Thyroid gland (tissue), 4 donors: Measurements from ENCODE around the gene DOCK1. TPM values are rescaled to one million over a fixed set of nuclear protein-coding genes. Genes with fewer than 3 reads are reported as not detected.

Source experiments
- DNase-seq, 2 donors: peaks; one replicate each; pipeline ENCODE4 v3.0.0-alpha.2; 2019
- H3K27ac ChIP-seq, 3 donors: fragments of 200-600 bp; sonication (generic); 1 replicate in 2 of 3; 2 replicates in 1 of 3; pipeline ENCODE4 v1.5.1; 2016 to 2019; ENCODE audit warnings: mild to moderate bottlenecking in 1 of 3, moderate library complexity in 1 of 3
- H3K27me3 ChIP-seq: fragments of 200-600 bp; sonication (generic); one replicate; pipeline ENCODE4 v1.5.1; 2019
- H3K36me3 ChIP-seq, 2 donors: fragments of 200-600 bp; sonication (generic); one replicate each; pipeline ENCODE4 v1.5.1; 2016 to 2019
- H3K4me1 ChIP-seq, 2 donors: fragments of 200-600 bp; sonication (generic); one replicate each; pipeline ENCODE4 v1.5.1; 2017 to 2019
- H3K4me3 ChIP-seq, 3 donors: fragments of 200-600 bp; sonication (generic); replicated peaks in 1 of 3; 1 replicate in 2 of 3; 2 replicates in 1 of 3; pipeline ENCODE4 v1.5.1; 2016; ENCODE audit warnings: mild to moderate bottlenecking in 1 of 3
- H3K9me3 ChIP-seq: fragments of 200-600 bp; sonication (generic); one replicate; pipeline ENCODE4 v1.5.1; 2017
- POLR2A ChIP-seq, 2 donors: fragments of 450-650 bp; IDR thresholded peaks; one replicate each; pipeline ENCODE4 v1.6.1; 2017; ENCODE audit warnings: antibody characterized with exemption in 2 of 2, mild to moderate bottlenecking in 2 of 2, moderate library complexity in 1 of 2
- WGBS, 2 donors: methylation state at CpG; one replicate each; pipeline ENCODE4 v1.1.5; 2017; 5-methylcytosine and 5-hydroxymethylcytosine counted together
- intact Hi-C: fragments of 100-400 bp; cut with DNase I; formaldehyde crosslinking; loops from one replicate; pipeline ENCODE4 v1.15.1; 2023
- total RNA-seq, 4 donors: library from RNA; depleted of rRNA; stranded (reverse); fragments of >200 nt; gene quantifications; one replicate each; pipeline ENCODE4 v1.2.3, GENCODE V29; 2016
- TF ChIP-seq, protein P1 (sequence below), 6 experiments: fragments of 200-600 bp in 3 of 6; fragments of 450-650 bp in 3 of 6; sonication (generic) in 3 of 6; IDR thresholded peaks; one replicate each; pipeline ENCODE4 v1.5.1; 2016 to 2019; ENCODE audit warnings: antibody characterized with exemption in 6 of 6, mild to moderate bottlenecking in 2 of 6, inconsistent platforms in 1 of 6, moderate library complexity in 1 of 6

The DOCK1 gene
- total RNA-seq, 4 donors from 2014 or later: 89.7 to 217 (median 112) TPM

GRCh38 chr10:127368929-127369328 is 463.7 kb downstream of the DOCK1 start:
- intact Hi-C loops: no loop called here
- Histone ChIP-seq H3K27me3 (no peaks in the 10 kb centered on the region), H3K27ac (no peak overlapping the region), H3K9me3 (no peaks in the 10 kb centered on the region), H3K4me1 (no peaks in the 10 kb centered on the region), H3K36me3 (peaks cover 0 to 1% of the 10 kb centered on the region in 2 donors), H3K4me3 (no peak overlapping the region)
- TF ChIP-seq, protein P1, sequence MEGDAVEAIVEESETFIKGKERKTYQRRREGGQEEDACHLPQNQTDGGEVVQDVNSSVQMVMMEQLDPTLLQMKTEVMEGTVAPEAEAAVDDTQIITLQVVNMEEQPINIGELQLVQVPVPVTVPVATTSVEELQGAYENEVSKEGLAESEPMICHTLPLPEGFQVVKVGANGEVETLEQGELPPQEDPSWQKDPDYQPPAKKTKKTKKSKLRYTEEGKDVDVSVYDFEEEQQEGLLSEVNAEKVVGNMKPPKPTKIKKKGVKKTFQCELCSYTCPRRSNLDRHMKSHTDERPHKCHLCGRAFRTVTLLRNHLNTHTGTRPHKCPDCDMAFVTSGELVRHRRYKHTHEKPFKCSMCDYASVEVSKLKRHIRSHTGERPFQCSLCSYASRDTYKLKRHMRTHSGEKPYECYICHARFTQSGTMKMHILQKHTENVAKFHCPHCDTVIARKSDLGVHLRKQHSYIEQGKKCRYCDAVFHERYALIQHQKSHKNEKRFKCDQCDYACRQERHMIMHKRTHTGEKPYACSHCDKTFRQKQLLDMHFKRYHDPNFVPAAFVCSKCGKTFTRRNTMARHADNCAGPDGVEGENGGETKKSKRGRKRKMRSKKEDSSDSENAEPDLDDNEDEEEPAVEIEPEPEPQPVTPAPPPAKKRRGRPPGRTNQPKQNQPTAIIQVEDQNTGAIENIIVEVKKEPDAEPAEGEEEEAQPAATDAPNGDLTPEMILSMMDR (IDR thresholded peaks at IDR 0.05): no peak
- TF ChIP-seq POLR2A (IDR thresholded peaks at IDR 0.05): no peak
- DNase-seq: no peak
- WGBS, 2 donors: 92% methylated on average over 4 of the region's 4 CpGs

DNA sequence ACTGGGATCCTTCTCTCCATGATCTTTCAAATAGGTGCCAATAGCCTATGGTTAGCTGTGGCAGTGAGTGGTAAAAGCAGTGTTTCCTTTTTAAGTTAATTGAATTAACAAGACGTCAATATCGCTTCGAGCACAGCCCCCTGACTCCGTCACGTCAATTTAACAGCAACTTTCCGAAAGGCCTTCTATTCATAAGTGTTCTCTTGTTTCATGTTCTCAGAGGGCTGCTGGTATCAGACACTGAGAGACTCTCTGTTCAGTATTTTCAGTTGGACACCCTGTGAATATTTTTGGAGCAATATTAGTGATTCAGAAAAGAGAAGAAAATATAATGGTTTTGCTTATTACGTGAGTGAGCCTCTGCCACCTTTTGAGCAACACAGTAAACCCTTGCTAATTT is 465.4 kb downstream of the DOCK1 start:
- no peaks in the 10 kb centered on the region for H3K27me3 ChIP-seq
- no peaks in the 10 kb centered on the region for H3K4me1 ChIP-seq
- peaks cover 11 to 12% of the 10 kb centered on the region in 2 donors for H3K36me3 ChIP-seq
- no peak overlapping the region for H3K4me3 ChIP-seq
- 96% methylated on average over 7 of the region's 7 CpGs for WGBS, 2 donors
- H3K27ac ChIP-seq: no peak overlapping the region
- DNase-seq: no peak
- no peaks in the 10 kb centered on the region for H3K9me3 ChIP-seq
- TF ChIP-seq, protein P1 (IDR thresholded peaks at IDR 0.05): no peak
- no peak for TF ChIP-seq POLR2A (IDR thresholded peaks at IDR 0.05)
- intact Hi-C loops: no loop called here

DNA sequence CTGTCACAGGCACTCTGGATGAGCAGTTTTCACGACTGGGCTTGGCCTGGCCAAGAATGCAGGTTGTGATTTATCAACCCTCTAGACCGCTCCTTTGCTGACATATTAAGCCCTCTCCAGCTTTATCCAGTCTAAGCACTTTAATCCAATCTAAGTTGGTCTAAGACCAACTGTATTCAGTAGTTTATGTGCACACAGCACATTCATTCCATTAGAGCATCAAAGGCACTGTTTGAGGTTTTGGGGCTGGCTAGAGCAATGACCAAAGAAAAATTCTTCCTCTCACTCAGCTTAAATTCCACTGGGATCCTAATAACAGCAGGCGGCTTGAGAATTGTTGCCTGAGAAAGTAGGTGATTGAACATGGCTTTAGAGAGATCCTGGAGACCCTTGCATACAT is 467.1 kb downstream of the DOCK1 start:
- no peaks in the 10 kb centered on the region for H3K9me3 ChIP-seq
- TF ChIP-seq, protein P1 (IDR thresholded peaks at IDR 0.05): no peak
- no peak for TF ChIP-seq POLR2A (IDR thresholded peaks at IDR 0.05)
- 75 to 80% methylated on average over 3 of the region's 3 CpGs for WGBS, 2 donors
- no peaks in the 10 kb centered on the region for H3K27me3 ChIP-seq
- DNase-seq: no peak
- no peak overlapping the region for H3K4me3 ChIP-seq
- H3K36me3 ChIP-seq: peaks cover 11 to 12% of the 10 kb centered on the region in 2 donors
- intact Hi-C loops: no loop called here
- H3K27ac ChIP-seq: no peak overlapping the region
- H3K4me1 ChIP-seq: no peaks in the 10 kb centered on the region

DNA sequence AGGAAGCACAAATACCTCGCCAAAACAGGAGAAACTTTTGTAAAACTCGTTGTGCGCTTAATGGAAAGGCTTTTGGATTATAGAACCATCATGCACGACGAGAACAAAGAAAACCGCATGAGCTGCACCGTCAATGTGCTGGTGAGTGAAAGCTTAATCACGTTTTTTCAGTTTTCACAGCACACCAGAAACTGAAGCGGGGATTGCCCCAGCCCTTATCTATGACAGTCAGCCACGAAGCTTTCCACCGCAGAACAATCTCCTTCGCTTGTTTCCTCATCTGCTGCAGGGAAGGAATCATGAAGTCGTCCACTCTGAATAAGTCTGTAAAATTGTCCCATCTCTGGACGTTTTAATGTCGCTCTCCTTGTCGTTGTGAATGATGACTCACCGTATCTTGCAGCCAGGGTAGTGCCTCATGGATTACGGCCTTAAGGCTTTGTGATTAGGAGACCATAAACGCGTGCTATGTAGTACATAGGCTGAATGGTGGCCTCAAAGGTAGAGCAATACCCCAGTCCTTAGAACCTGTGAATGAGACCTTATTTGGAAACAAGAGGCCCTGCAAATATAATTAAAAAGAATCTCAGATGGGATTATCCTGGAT is 468.9 kb downstream of the DOCK1 start:
- intact Hi-C loops: no loop called here
- Histone ChIP-seq H3K27ac (no peak overlapping the region), H3K36me3 (peaks cover 11 to 12% of the 10 kb centered on the region in 2 donors)

GRCh38 chr10:127374901-127375300 is 469.7 kb downstream of the DOCK1 start:
- H3K27ac ChIP-seq: no peak overlapping the region
- WGBS, 2 donors: 95 to 100% methylated on average over 5 of the region's 5 CpGs
- intact Hi-C loops: no loop called here
- no peak for DNase-seq
- H3K4me3 ChIP-seq: no peak overlapping the region
- TF ChIP-seq POLR2A (IDR thresholded peaks at IDR 0.05): no peak
- TF ChIP-seq, protein P1 (IDR thresholded peaks at IDR 0.05): no peak
- no peaks in the 10 kb centered on the region for H3K4me1 ChIP-seq
- no peaks in the 10 kb centered on the region for H3K27me3 ChIP-seq
- peaks cover 11 to 12% of the 10 kb centered on the region in 2 donors for H3K36me3 ChIP-seq
- H3K9me3 ChIP-seq: no peaks in the 10 kb centered on the region

More for the DNA sequence above, 468.9 kb downstream of the DOCK1 start:
- Histone ChIP-seq H3K4me3 (no peak overlapping the region), H3K27me3 (no peaks in the 10 kb centered on the region), H3K9me3 (no peaks in the 10 kb centered on the region), H3K4me1 (no peaks in the 10 kb centered on the region)
- TF ChIP-seq, protein P1 (IDR thresholded peaks at IDR 0.05): no peak
- TF ChIP-seq POLR2A (IDR thresholded peaks at IDR 0.05): no peak
- no peak for DNase-seq
- WGBS, 2 donors: 94 to 95% methylated on average over 20 of the region's 20 CpGs
